GM12878 (cell line): ENCODE data around the gene ANKDD1A. TPM values are rescaled to one million over a fixed set of nuclear protein-coding genes. Genes with fewer than 3 reads are reported as not detected.

ENCODE experiments used
- ATAC-seq: fragments of 200-7000 bp; cut with Tn5 transposase; 3 replicates; pipeline ENCODE4 v1.9.1; 2020; ENCODE audit warnings: mild to moderate bottlenecking, moderate library complexity
- BruUV-seq: library from RNA; stranded (reverse); fragments of 400-500 nt; replicated peaks from 2 replicates; lab custom pipeline; 2021; lab: Mats Ljungman, UMichigan
- CTCF ChIA-PET: fragments of 300-600 bp; sonication (Branson Sonifier 250); formaldehyde crosslinking; extraction: SDS; loops from one replicate; lab custom pipeline; 2021; ENCODE audit warnings: inconsistent platforms; lab: Yijun Ruan, JAX
- POLR2A ChIA-PET: fragments of 350-600 bp; formaldehyde crosslinking; extraction: SDS; loops from one replicate; lab custom pipeline; 2021; ENCODE audit warnings: inconsistent platforms; lab: Charles Lee
- RAD21 ChIA-PET: fragments of 300-600 bp; sonication (Branson Sonifier 250); formaldehyde crosslinking; loops from one replicate; lab custom pipeline; 2023; ENCODE audit warnings: antibody characterized with exemption; ENCODE audit not compliant: unreplicated experiment; lab: Charles Lee
- SMC1A ChIA-PET: fragments of 300-600 bp; sonication (Branson Sonifier 250); formaldehyde crosslinking; loops from one replicate; lab custom pipeline; 2023; ENCODE audit not compliant: unreplicated experiment, uncharacterized antibody; lab: Charles Lee
- DNase-seq: peaks from one replicate; pipeline ENCODE4 v3.0.0-alpha.2; 2011; ENCODE audit warnings: low read depth, low spot score
- FAIRE-seq: peaks from 3 replicates; lab custom pipeline; 2011; peaks lifted over from hg19 to GRCh38; lab: Jason Lieb, UNC
- H2AFZ ChIP-seq: 2 replicates; pipeline ENCODE4 v1.6.0; 2011; ENCODE audit warnings: low read depth, low read length, control low read depth; ENCODE audit not compliant: control insufficient read depth
- H3K27ac ChIP-seq: 2 replicates; pipeline ENCODE4 v1.5.1; 2011; ENCODE audit warnings: control low read depth; ENCODE audit not compliant: control insufficient read depth, insufficient read depth
- H3K27me3 ChIP-seq, 2 experiments: replicated peaks in 1 of 2; 2 replicates each; pipeline versions ENCODE4 v1.6.0 to v1.6.1; 2011; ENCODE audit warnings: low read length in 1 of 2; ENCODE audit not compliant: control insufficient read depth in 2 of 2, insufficient read depth in 2 of 2
- H3K36me3 ChIP-seq, 2 experiments: 2 replicates each; pipeline ENCODE4 v1.5.1; 2011; ENCODE audit warnings: low read length in 1 of 2; ENCODE audit not compliant: control insufficient read depth in 2 of 2, insufficient read depth in 2 of 2
- H3K4me1 ChIP-seq: 2 replicates; pipeline ENCODE4 v1.6.1; 2011; ENCODE audit warnings: mild to moderate bottlenecking, low read length, moderate library complexity, mixed read lengths; ENCODE audit not compliant: control insufficient read depth, insufficient read depth
- H3K4me2 ChIP-seq: 2 replicates; pipeline ENCODE4 v1.6.0; 2011; ENCODE audit warnings: control low read depth; ENCODE audit not compliant: control insufficient read depth, insufficient read depth
- H3K4me3 ChIP-seq: fragments of 200-600 bp; sonication (generic); 2 replicates; pipeline ENCODE4 v1.5.1; 2016
- H3K79me2 ChIP-seq: 2 replicates; pipeline ENCODE4 v1.6.0; 2011; ENCODE audit warnings: low read length; ENCODE audit not compliant: control insufficient read depth, insufficient read depth
- H3K9ac ChIP-seq: 2 replicates; pipeline ENCODE4 v1.8.0; 2011; ENCODE audit warnings: low read length, control low read depth, mixed read lengths; ENCODE audit not compliant: control insufficient read depth, insufficient read depth
- H3K9me3 ChIP-seq: replicated peaks from 3 replicates; pipeline ENCODE4 v1.5.1; 2011; ENCODE audit warnings: mild to moderate bottlenecking, low read length; ENCODE audit not compliant: control insufficient read depth, insufficient read depth
- H4K20me1 ChIP-seq: 2 replicates; pipeline ENCODE4 v1.6.0; 2011; ENCODE audit not compliant: control insufficient read depth, insufficient read depth
- BCLAF1 ChIP-seq: fragments of 450-650 bp; IDR thresholded peaks from 2 replicates; pipeline ENCODE4 v1.6.1; 2017; ENCODE audit warnings: antibody characterized with exemption, mild to moderate bottlenecking, moderate library complexity
- JUNB ChIP-seq: IDR thresholded peaks from 2 replicates; pipeline ENCODE4 v1.6.1; 2016; ENCODE audit warnings: antibody characterized with exemption, mild to moderate bottlenecking
- MAX ChIP-seq: IDR thresholded peaks from 2 replicates; pipeline ENCODE4 v1.6.1; 2012; ENCODE audit warnings: low read depth, low read length, improper control_type of control experiment
- NBN ChIP-seq: fragments of 450-650 bp; IDR thresholded peaks from 2 replicates; pipeline ENCODE4 v1.6.1; 2016
- NKRF ChIP-seq: fragments of 450-650 bp; conservative IDR thresholded peaks from 2 replicates; pipeline ENCODE4 v1.6.1; 2017; ENCODE audit warnings: mild to moderate bottlenecking, moderate library complexity
- POLR2A ChIP-seq: IDR thresholded peaks from 2 replicates; pipeline ENCODE4 v1.6.1; 2011; ENCODE audit warnings: low read depth, mild to moderate bottlenecking, low read length
- SMAD1 ChIP-seq: fragments of 450-650 bp; IDR thresholded peaks from 2 replicates; pipeline ENCODE4 v1.6.1; 2018; ENCODE audit warnings: mild to moderate bottlenecking, low read depth; ENCODE audit not compliant: partially characterized antibody
- SP1 ChIP-seq: IDR thresholded peaks from one replicate; pipeline ENCODE4 v1.6.1; 2011; ENCODE audit warnings: low read depth, low read length
- SUPT20H ChIP-seq: IDR thresholded peaks from 2 replicates; pipeline ENCODE4 v1.6.1; 2011; ENCODE audit warnings: low read depth, mild to moderate bottlenecking, low read length, moderate library complexity, borderline replicate concordance; ENCODE audit not compliant: control insufficient read depth
- SUZ12 ChIP-seq: fragments of 200-600 bp; sonication (generic); IDR thresholded peaks from one replicate; pipeline ENCODE4 v1.6.1; 2018; ENCODE audit warnings: antibody characterized with exemption, mild to moderate bottlenecking; ENCODE audit not compliant: unreplicated experiment
- YY1 ChIP-seq: IDR thresholded peaks from 2 replicates; pipeline ENCODE4 v1.6.1; 2011; ENCODE audit warnings: low read depth, mild to moderate bottlenecking, low read length
- ZBTB11 ChIP-seq: fragments of 450-650 bp; formaldehyde crosslinking; IDR thresholded peaks from 2 replicates; pipeline ENCODE4 v1.5.0; 2022; ENCODE audit warnings: mild to moderate bottlenecking, missing genetic modification characterization
- ZBTB4 ChIP-seq: fragments of 450-650 bp; formaldehyde crosslinking; IDR thresholded peaks from 2 replicates; pipeline ENCODE4 v1.4.0; 2022; ENCODE audit warnings: mild to moderate bottlenecking, moderate library complexity
- ZNF384 ChIP-seq: IDR thresholded peaks from 2 replicates; pipeline ENCODE4 v1.6.1; 2012; ENCODE audit warnings: low read depth, mild to moderate bottlenecking, low read length, improper control_type of control experiment, borderline replicate concordance
- WGBS: methylation state at CpG from one replicate; pipeline ENCODE4 v1.1.6; 2016; ENCODE audit warnings: low lambda C conversion rate; ENCODE audit not compliant: insufficient replicate concordance, insufficient coverage; ENCODE audit errors: missing lambda C conversion rate; 5-methylcytosine and 5-hydroxymethylcytosine counted together
- in situ Hi-C: fragments of 300-500 bp; cut with MboI; formaldehyde crosslinking; loops from 9 replicates; pipeline ENCODE4 v1.14.3; 2018; ENCODE audit warnings: mixed read lengths
- intact Hi-C: fragments of 100-400 bp; cut with micrococcal nuclease; formaldehyde crosslinking; loops from one replicate; pipeline ENCODE4 v1.14.2; 2022; ENCODE audit not compliant: unreplicated experiment
- polyA plus RNA-seq, 11 experiments: library from polyadenylated mRNA; depleted of rRNA in 4 of 11; unstranded in 6 of 11; stranded (reverse) in 5 of 11; fragments of >200 nt; fragmentation: Nextera tagmentation in 4 of 11; fragmentation: Illumina TruSeq in 1 of 11; extraction: Ambion mirVana in 4 of 11; extraction: Trizol in 1 of 11; gene quantifications; 1 replicate in 1 of 11; 2 replicates in 10 of 11; pipeline versions ENCODE4 v1.2.1 to v1.2.3, GENCODE V29; 2011 to 2016; ENCODE audit warnings: inconsistent platforms in 2 of 11, missing spikeins in 2 of 11, low read depth in 1 of 11
- total RNA-seq, 4 experiments: library from RNA; depleted of rRNA in 3 of 4; stranded (reverse); fragments of >200 nt in 3 of 4; fragmentation: Illumina TruSeq in 1 of 4; extraction: Trizol in 1 of 4; gene quantifications; 2 replicates each; pipeline versions ENCODE4 v1.2.1 to v1.2.3, GENCODE V29; 2013 to 2021

The ANKDD1A gene
- total and polyA plus RNA-seq, 10 of the 15 experiments (the other 5 are each of a cell fraction or from before 2014, with no cell fraction given) = 1.5 to 6.6 (median 4.1) TPM

- Histone ChIP-seq H4K20me1 (no peaks in the 10 kb centered on the region), H3K36me3 (no peaks in the 10 kb centered on the region), H3K4me1 (no peaks in the 10 kb centered on the region), H3K4me3 (no peak overlapping the region), H2AFZ (no peak overlapping the region), H3K79me2 (no peaks in the 10 kb centered on the region), H3K27me3 (no peaks in the 10 kb centered on the region), H3K4me2 (no peak overlapping the region), H3K9me3 (no peaks in the 10 kb centered on the region), H3K27ac (no peak overlapping the region), H3K9ac (no peak overlapping the region)
- DNase-seq (no peak), FAIRE-seq (peak; percentile 38), ATAC-seq (no peak)
- no TSS peak for BruUV-seq
- intact Hi-C loops = no loop called here
- TF ChIP-seq YY1 (no peak), MAX (no peak), NKRF (no peak), POLR2A (no peak), ZNF384 (no peak), BCLAF1 (no peak), NBN (no peak), SUPT20H (no peak), SUZ12 (no peak), SMAD1 (no peak), JUNB (no peak), ZBTB4 (no peak), SP1 (no peak), ZBTB11 (CRISPR knock-in tag) (no peak)
- 72% methylated on average over 3 of the region's 3 CpGs for WGBS
- in situ Hi-C loops = no loop called here
- ChIA-PET SMC1A (no interaction called here), RAD21 (no interaction called here), POLR2A (no interaction called here), CTCF (no interaction called here)
Measured at GRCh38 chr15:64938192-64938591, 26.5 kb downstream of the ANKDD1A start.
